K562 (cell line): ENCODE measurements around the gene TXK. TPM values are rescaled to one million over a fixed set of nuclear protein-coding genes. Genes with fewer than 3 reads are reported as not detected.

ENCODE experiments used
- ERF ChIP-seq: fragments of 450-650 bp; formaldehyde crosslinking; IDR thresholded peaks from 2 replicates; pipeline ENCODE4 v1.4.0; 2020; ENCODE audit warnings: mild to moderate bottlenecking, mixed read lengths
- GATAD2A ChIP-seq: fragments of 450-650 bp; IDR thresholded peaks from 2 replicates; pipeline ENCODE4 v1.6.1; 2017
- MAX ChIP-seq: sonication (generic); formaldehyde crosslinking; IDR thresholded peaks from 2 replicates; pipeline ENCODE4 v1.9.0; 2022; ENCODE audit warnings: mild to moderate bottlenecking, missing genetic modification reagents
- NR0B1 ChIP-seq: fragments of 450-650 bp; IDR thresholded peaks from one replicate; pipeline ENCODE4 v1.6.1; 2018; ENCODE audit warnings: mild to moderate bottlenecking, moderate library complexity; ENCODE audit not compliant: partially characterized antibody
- RCOR1 ChIP-seq, 2 experiments: IDR thresholded peaks; 2 replicates each; pipeline ENCODE4 v1.6.1; 2012; ENCODE audit warnings: low read depth in 2 of 2, low read length in 2 of 2, borderline replicate concordance in 1 of 2, improper control_type of control experiment in 1 of 2
- REST ChIP-seq, 2 experiments: fragments of 450-650 bp; formaldehyde crosslinking in 1 of 2; IDR thresholded peaks; 2 replicates each; pipeline versions ENCODE4 v1.4.0 to v1.6.1; 2014 to 2020; ENCODE audit warnings: mild to moderate bottlenecking in 2 of 2, borderline replicate concordance in 1 of 2, low read depth in 1 of 2
- SRSF9 ChIP-seq: fragments of 200-400 bp; formaldehyde crosslinking; IDR thresholded peaks from 2 replicates; pipeline ENCODE4 v1.6.1; 2017; ENCODE audit warnings: low read depth, low read length, borderline replicate concordance
- STAG1 ChIP-seq: sonication (generic); formaldehyde crosslinking; IDR thresholded peaks from 2 replicates; pipeline ENCODE4 v1.5.0; 2020; ENCODE audit warnings: missing genetic modification reagents, borderline replicate concordance
- ZNF324 ChIP-seq: fragments of 250-450 bp; sonication (Bioruptor Pico); IDR thresholded peaks from 2 replicates; pipeline ENCODE4 v1.4.0; 2020; ENCODE audit warnings: mild to moderate bottlenecking
- ZNF77 ChIP-seq: fragments of 250-450 bp; sonication (Bioruptor Pico); IDR thresholded peaks from 2 replicates; pipeline ENCODE4 v1.5.0; 2020
- polyA plus RNA-seq, 8 experiments: library from polyadenylated mRNA; depleted of rRNA in 4 of 8; stranded (reverse) in 5 of 8; unstranded in 3 of 8; fragments of >200 nt; fragmentation: Nextera tagmentation in 2 of 8; fragmentation: Illumina TruSeq in 1 of 8; extraction: Ambion mirVana in 2 of 8; extraction: Trizol in 1 of 8; gene quantifications; 2 replicates each; pipeline versions ENCODE4 v1.2.1 to v1.2.3, GENCODE V29; 2011 to 2014; ENCODE audit warnings: inconsistent platforms in 1 of 8, missing spikeins in 1 of 8
- total RNA-seq, 7 experiments: library from RNA; depleted of rRNA in 6 of 7; stranded (reverse); fragments of >200 nt in 6 of 7; fragmentation: Illumina TruSeq in 2 of 7; extraction: Trizol in 2 of 7; gene quantifications; 2 replicates each; pipeline versions ENCODE4 v1.2.1 to v1.2.3, GENCODE V29; 2011 to 2021; ENCODE audit warnings: low replicate concordance in 1 of 7
- TF ChIP-seq, protein P1 (sequence below): IDR thresholded peaks from 2 replicates; pipeline ENCODE4 v1.6.1; 2012; ENCODE audit warnings: low read depth, low read length, improper control_type of control experiment, borderline replicate concordance
- TF ChIP-seq, protein P2 (sequence below), 3 experiments: IDR thresholded peaks in 2 of 3; conservative IDR thresholded peaks in 1 of 3; 2 replicates each; pipeline ENCODE4 v1.5.1; 2011 to 2012; ENCODE audit warnings: low read length in 3 of 3, mild to moderate bottlenecking in 3 of 3, control low read depth in 2 of 3, improper control_type of control experiment in 1 of 3, inconsistent platforms in 1 of 3, low read depth in 1 of 3, mixed read lengths in 1 of 3, moderate library complexity in 1 of 3; ENCODE audit not compliant: insufficient read depth in 2 of 3

TXK gene
- total and polyA plus RNA-seq, 9 of the 15 experiments (the other 6 are each of a cell fraction or from before 2014, with no cell fraction given), result 0.24 to 1.1 (median 0.45) TPM; not detected in 1

DNA sequence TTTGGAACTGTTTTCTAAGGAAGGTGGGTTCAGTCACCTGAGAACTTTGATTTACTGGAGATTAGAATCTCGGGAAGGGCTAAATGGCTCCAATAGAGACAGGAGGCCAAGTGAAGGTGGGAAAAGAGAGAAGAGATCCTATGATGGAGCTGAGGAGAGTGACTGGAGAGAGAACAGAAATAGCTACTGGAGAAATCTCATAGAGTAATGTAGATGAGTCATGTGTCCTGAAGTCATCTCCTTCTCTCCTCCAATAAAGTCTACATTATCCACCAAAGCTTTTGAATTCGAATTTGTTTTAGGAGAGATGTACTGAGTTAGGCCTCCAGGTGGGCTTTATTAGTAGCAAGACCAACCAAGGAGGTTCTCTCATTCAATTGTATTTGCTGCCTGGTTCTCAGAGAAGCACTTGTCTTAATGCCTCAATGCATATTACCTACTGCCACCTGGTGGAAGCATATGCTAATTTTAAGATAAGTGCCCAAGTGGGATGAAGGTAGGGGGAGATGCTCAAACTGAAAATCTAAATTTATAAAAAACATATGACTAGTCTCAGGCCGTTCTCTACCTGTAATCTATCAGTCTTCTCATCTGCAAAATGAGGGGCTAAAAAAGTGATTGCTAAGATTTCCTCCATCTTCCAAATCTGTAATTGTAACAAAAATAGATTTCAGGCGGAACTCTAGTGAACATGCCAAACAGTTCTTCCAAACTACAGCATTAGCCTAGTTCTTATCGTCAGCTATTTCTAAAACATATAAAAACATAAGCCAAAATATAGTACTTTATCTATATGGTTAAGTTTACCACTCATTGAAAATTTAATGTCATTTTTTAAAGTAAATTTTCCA is 24.4 kb downstream of the TXK start (continued):
- TF ChIP-seq, protein P1, sequence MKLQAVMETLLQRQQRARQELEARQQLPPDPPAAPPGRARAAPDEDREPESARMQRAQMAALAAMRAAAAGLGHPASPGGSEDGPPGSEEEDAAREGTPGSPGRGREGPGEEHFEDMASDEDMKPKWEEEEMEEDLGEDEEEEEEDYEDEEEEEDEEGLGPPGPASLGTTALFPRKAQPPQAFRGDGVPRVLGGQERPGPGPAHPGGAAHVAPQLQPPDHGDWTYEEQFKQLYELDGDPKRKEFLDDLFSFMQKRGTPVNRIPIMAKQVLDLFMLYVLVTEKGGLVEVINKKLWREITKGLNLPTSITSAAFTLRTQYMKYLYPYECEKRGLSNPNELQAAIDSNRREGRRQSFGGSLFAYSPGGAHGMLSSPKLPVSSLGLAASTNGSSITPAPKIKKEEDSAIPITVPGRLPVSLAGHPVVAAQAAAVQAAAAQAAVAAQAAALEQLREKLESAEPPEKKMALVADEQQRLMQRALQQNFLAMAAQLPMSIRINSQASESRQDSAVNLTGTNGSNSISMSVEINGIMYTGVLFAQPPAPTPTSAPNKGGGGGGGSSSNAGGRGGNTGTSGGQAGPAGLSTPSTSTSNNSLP, result peak; percentile 57; the same call in 1 of the 2 replicates
- TF ChIP-seq RCOR1 (IDR thresholded peaks at IDR 0.05; ENCODE audit: borderline replicate concordance in 1 of 2, low read depth in 2 of 2, low read length in 2 of 2) (peak in 1 of 2 experiments; percentile 37; a peak in 1 of 4 replicates), ERF (CRISPR knock-in tag) (no peak), NR0B1 (no peak), STAG1 (no peak), GATAD2A (no peak), MAX (CRISPR knock-in tag) (no peak), REST (IDR thresholded peaks at IDR 0.05; ENCODE audit: borderline replicate concordance) (peak; percentile 45; the same call in 1 of the 2 replicates), REST (CRISPR knock-in tag; IDR thresholded peaks at IDR 0.05; ENCODE audit: low read depth) (no peak), ZNF324 (CRISPR knock-in tag) (no peak), ZNF77 (CRISPR knock-in tag) (no peak), SRSF9 (no peak)
- TF ChIP-seq, protein P2, sequence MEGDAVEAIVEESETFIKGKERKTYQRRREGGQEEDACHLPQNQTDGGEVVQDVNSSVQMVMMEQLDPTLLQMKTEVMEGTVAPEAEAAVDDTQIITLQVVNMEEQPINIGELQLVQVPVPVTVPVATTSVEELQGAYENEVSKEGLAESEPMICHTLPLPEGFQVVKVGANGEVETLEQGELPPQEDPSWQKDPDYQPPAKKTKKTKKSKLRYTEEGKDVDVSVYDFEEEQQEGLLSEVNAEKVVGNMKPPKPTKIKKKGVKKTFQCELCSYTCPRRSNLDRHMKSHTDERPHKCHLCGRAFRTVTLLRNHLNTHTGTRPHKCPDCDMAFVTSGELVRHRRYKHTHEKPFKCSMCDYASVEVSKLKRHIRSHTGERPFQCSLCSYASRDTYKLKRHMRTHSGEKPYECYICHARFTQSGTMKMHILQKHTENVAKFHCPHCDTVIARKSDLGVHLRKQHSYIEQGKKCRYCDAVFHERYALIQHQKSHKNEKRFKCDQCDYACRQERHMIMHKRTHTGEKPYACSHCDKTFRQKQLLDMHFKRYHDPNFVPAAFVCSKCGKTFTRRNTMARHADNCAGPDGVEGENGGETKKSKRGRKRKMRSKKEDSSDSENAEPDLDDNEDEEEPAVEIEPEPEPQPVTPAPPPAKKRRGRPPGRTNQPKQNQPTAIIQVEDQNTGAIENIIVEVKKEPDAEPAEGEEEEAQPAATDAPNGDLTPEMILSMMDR (IDR thresholded peaks at IDR 0.05 in 2 of 3, conservative IDR thresholded peaks at IDR 0.05 in 1 of 3; ENCODE audit: insufficient read depth in 2 of 3, low read depth in 1 of 3, low read length in 3 of 3), result peak; percentile 53 to 76 (median 74); a peak in 5 of 6 replicates
